ENCODE results near the gene DAB2IP. TPM values are rescaled to one million over a fixed set of nuclear protein-coding genes. Genes with fewer than 3 reads are reported as not detected.
"Not testable (repeated sequence)": the region's sequence is repeated elsewhere in the genome, so short reads cannot be mapped to it uniquely, and the experiment has no call there.

Gene DAB2IP
- polyA plus RNA-seq, 1 donor from 2014 or later: 17.3 TPM

DNA sequence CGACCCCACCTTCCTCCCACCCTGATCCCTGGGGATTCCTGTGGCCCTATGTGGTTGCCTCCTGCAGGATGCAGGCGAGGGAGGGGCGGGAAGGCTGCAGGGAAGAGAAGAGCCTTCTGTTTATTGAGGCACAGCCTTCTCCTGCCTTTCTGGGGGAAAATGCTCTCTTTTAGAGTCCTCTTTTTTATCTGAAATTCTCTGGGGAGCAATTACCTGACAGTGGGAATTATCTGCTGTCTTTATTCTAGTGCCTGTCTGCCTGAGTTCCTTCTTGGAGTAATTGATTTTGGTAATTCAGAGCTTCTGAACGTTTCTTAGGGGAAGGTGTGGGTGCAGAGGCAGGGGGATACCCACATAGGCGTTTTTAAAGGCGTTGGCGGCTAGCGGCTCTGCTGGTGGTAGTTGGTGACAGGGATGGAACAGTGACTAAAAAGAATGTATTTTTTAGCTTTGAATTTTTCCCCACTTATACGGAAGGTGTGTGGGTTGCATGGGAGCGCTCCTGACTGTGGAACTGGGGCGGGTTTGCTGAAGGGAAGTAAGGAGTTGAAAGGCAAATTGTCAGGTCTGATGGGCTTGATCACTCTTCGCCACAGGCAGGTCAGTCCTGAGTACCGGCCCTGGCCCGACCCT lies 35.2 kb upstream of the DAB2IP start:
- Histone ChIP-seq H4K20me1 (ENCODE audit: insufficient read depth) (no peaks in the 10 kb centered on the region), H3K9me2 (ENCODE audit: insufficient read depth, low read length) (no peaks in the 10 kb centered on the region), H3K36me3 (ENCODE audit: insufficient read depth, low read length) (no peaks in the 10 kb centered on the region), H2AFZ (ENCODE audit: low read depth, low read length) (no peak overlapping the region), H3K4me2 (ENCODE audit: low read length) (peak overlapping the region; percentile 48), H3K27ac (ENCODE audit: low read length) (peak overlapping the region; percentile 62), H3K4me3 (ENCODE audit: low read length) (peak overlapping the region; percentile 39), H3K79me2 (replicated peaks; ENCODE audit: insufficient read depth, low read length) (no peaks in the 10 kb centered on the region), H3K27me3 (ENCODE audit: insufficient read depth, low read depth, low read length) (no peaks in the 10 kb centered on the region), H3F3A (ENCODE audit: insufficient read depth, low read length, poor library complexity, severe bottlenecking) (no peaks in the 10 kb centered on the region), H3K9me3 (ENCODE audit: low read length) (no peaks in the 10 kb centered on the region), H3K9ac (ENCODE audit: low read length) (peak overlapping the region; percentile 7)
- TF ChIP-seq MXI1 (conservative IDR thresholded peaks at IDR 0.05; ENCODE audit: poor library complexity, severe bottlenecking): no peak
- no peak for TF ChIP-seq TAF1 (IDR thresholded peaks at IDR 0.05; ENCODE audit: low read depth)
- TF ChIP-seq, protein P1, sequence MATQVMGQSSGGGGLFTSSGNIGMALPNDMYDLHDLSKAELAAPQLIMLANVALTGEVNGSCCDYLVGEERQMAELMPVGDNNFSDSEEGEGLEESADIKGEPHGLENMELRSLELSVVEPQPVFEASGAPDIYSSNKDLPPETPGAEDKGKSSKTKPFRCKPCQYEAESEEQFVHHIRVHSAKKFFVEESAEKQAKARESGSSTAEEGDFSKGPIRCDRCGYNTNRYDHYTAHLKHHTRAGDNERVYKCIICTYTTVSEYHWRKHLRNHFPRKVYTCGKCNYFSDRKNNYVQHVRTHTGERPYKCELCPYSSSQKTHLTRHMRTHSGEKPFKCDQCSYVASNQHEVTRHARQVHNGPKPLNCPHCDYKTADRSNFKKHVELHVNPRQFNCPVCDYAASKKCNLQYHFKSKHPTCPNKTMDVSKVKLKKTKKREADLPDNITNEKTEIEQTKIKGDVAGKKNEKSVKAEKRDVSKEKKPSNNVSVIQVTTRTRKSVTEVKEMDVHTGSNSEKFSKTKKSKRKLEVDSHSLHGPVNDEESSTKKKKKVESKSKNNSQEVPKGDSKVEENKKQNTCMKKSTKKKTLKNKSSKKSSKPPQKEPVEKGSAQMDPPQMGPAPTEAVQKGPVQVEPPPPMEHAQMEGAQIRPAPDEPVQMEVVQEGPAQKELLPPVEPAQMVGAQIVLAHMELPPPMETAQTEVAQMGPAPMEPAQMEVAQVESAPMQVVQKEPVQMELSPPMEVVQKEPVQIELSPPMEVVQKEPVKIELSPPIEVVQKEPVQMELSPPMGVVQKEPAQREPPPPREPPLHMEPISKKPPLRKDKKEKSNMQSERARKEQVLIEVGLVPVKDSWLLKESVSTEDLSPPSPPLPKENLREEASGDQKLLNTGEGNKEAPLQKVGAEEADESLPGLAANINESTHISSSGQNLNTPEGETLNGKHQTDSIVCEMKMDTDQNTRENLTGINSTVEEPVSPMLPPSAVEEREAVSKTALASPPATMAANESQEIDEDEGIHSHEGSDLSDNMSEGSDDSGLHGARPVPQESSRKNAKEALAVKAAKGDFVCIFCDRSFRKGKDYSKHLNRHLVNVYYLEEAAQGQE (IDR thresholded peaks at IDR 0.05; ENCODE audit: borderline replicate concordance): no peak
- TF ChIP-seq, protein P2, sequence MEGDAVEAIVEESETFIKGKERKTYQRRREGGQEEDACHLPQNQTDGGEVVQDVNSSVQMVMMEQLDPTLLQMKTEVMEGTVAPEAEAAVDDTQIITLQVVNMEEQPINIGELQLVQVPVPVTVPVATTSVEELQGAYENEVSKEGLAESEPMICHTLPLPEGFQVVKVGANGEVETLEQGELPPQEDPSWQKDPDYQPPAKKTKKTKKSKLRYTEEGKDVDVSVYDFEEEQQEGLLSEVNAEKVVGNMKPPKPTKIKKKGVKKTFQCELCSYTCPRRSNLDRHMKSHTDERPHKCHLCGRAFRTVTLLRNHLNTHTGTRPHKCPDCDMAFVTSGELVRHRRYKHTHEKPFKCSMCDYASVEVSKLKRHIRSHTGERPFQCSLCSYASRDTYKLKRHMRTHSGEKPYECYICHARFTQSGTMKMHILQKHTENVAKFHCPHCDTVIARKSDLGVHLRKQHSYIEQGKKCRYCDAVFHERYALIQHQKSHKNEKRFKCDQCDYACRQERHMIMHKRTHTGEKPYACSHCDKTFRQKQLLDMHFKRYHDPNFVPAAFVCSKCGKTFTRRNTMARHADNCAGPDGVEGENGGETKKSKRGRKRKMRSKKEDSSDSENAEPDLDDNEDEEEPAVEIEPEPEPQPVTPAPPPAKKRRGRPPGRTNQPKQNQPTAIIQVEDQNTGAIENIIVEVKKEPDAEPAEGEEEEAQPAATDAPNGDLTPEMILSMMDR (IDR thresholded peaks at IDR 0.05; ENCODE audit: poor library complexity, severe bottlenecking): no peak
- no peak for TF ChIP-seq RAD21 (conservative IDR thresholded peaks at IDR 0.05)
- no peak for TF ChIP-seq SMC3 (conservative IDR thresholded peaks at IDR 0.05; ENCODE audit: poor library complexity)
- TF ChIP-seq EP300 (conservative IDR thresholded peaks at IDR 0.05; ENCODE audit: poor library complexity, severe bottlenecking): peak; percentile 27
- TF ChIP-seq EZH2 (IDR thresholded peaks at IDR 0.05; ENCODE audit: borderline replicate concordance, insufficient read depth, low read length, poor library complexity, severe bottlenecking): no peak

DNA sequence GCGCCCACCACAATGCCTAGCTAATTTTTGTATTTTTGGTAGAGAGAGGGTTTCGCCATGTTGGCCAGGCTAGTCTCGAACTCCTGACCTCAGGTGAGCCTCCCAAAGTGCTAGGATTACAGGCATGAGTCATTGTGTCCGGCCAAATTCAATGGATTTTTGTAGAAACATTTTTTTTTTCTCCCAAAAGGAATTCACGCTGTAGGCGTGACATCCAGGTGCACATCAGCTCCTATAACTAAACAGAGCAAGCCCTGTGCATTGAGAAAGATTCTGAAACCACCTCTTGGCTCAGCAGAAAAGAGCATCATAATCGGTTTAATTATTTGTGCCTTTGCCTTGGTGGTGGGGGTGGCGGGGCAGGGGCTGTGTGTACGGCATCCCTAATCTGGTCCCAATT lies 32.9 kb upstream of the DAB2IP start:
- no peaks in the 10 kb centered on the region for H4K20me1 ChIP-seq (ENCODE audit: insufficient read depth)
- H3K27me3 ChIP-seq (ENCODE audit: insufficient read depth, low read depth, low read length): no peaks in the 10 kb centered on the region
- H3K9ac ChIP-seq (ENCODE audit: low read length): no peak overlapping the region
- no peak overlapping the region for H2AFZ ChIP-seq (ENCODE audit: low read depth, low read length)
- H3F3A ChIP-seq (ENCODE audit: insufficient read depth, low read length, poor library complexity, severe bottlenecking): no peaks in the 10 kb centered on the region
- TF ChIP-seq TAF1 (IDR thresholded peaks at IDR 0.05; ENCODE audit: low read depth) (no peak), POLR2AphosphoS5 (IDR thresholded peaks at IDR 0.05) (no peak), SMC3 (conservative IDR thresholded peaks at IDR 0.05; ENCODE audit: poor library complexity) (no peak)
- no peaks in the 10 kb centered on the region for H3K36me3 ChIP-seq (ENCODE audit: insufficient read depth, low read length)
- no peak overlapping the region for H3K4me2 ChIP-seq (ENCODE audit: low read length)
- H3K79me2 ChIP-seq (replicated peaks; ENCODE audit: insufficient read depth, low read length): no peaks in the 10 kb centered on the region
- no peaks in the 10 kb centered on the region for H3K9me3 ChIP-seq (ENCODE audit: low read length)
- H3K9me2 ChIP-seq (ENCODE audit: insufficient read depth, low read length): no peaks in the 10 kb centered on the region
- no peak overlapping the region for H3K4me3 ChIP-seq (ENCODE audit: low read length)
- no peak overlapping the region for H3K27ac ChIP-seq (ENCODE audit: low read length)

DNA sequence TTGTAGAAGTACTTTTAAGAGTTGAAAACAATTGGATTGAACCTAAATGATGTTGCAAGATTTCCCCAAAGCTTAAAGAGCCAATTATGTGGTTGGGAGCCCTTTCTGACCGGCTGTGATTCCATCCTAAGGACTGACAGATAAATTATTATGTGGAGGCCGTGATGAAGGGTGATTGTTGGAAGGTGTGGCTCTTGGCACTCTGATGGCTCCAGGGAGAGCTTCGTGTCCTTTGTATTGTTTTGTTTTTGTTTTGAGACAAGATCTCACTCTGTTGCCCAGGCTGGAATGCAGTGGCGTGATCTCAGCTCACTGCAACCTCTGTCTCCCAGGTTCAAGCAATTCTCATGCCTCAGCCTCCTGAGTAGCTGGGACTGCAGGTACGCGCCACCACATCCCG lies 32.5 kb upstream of the DAB2IP start:
- H3K9ac ChIP-seq (ENCODE audit: low read length); H3F3A ChIP-seq (ENCODE audit: insufficient read depth, low read length, poor library complexity, severe bottlenecking); H4K20me1 ChIP-seq (ENCODE audit: insufficient read depth); H3K9me3 ChIP-seq (ENCODE audit: low read length); H3K9me2 ChIP-seq (ENCODE audit: insufficient read depth, low read length); H3K27me3 ChIP-seq (ENCODE audit: insufficient read depth, low read depth, low read length); H3K27ac ChIP-seq (ENCODE audit: low read length); H3K36me3 ChIP-seq (ENCODE audit: insufficient read depth, low read length); H2AFZ ChIP-seq (ENCODE audit: low read depth, low read length); H3K79me2 ChIP-seq (replicated peaks; ENCODE audit: insufficient read depth, low read length); H3K4me3 ChIP-seq (ENCODE audit: low read length); H3K4me2 ChIP-seq (ENCODE audit: low read length): not testable (repeated sequence)

Measured in neural cell (in vitro differentiated cells).